Measurements from ENCODE around the gene PGR.

Gene PGR

DNA sequence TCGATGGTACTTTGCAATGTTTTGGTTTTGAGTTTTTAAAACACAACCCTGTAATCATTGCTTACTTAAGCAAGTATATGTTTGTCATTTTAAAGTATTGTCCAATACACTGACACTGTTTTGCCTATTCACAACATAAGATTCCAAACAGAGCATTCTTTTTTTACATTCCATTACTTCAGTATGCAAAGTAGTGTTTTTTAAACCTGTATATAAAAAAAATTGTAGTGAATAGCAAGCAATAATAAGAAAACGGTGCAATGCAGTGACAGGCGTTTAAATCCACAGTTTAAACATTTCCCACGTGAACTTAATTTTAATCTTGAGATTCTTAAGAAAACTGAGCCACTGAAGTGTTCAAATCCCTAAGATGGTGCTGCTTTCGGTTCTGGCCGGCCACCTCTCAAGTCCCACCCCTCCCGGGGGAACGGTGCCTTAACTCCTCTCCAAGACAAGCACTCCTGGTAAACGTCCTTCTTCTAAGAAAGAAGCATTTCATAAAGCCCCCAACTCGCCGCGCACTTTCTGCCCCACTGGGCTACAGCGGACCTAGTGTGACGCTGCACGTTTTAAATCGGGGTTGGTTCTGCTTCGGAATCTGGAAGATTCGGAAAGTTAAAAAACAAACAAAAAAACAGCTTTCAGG is 2.9 kb downstream of the PGR start:
- peak overlapping the region; percentile 53 for H2AFZ ChIP-seq (ENCODE audit: low read length, unreplicated experiment)
- peaks cover 93% of the 10 kb centered on the region for H3K27me3 ChIP-seq (ENCODE audit: insufficient read depth, low read length)

DNA sequence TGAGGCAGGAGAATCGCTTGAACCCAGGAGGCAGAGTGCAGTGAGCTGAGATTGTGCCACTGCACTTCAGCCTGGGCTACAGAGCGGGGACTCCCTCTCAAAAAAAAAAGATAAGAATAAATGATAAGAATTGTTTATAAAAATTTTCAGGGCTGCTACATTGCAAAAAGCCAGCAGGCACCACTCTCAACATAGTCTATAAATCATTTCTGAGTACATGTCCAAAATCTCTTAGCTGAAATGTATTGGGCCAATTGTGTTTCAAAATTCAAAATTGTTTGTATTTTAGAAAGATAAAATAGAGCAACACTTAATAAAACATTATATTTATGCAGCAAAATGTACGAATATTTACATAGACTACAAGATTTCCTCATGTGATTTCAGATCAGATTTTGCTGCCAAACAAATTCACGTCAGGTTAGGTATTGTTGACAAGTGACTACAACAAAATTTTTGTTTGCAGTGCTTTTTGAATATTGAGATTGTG is 13.9 kb downstream of the PGR start:
- no peaks in the 10 kb centered on the region for H3K4me1 ChIP-seq (ENCODE audit: control insufficient read depth, insufficient read depth, low read length, unreplicated experiment)
- H3K27me3 ChIP-seq (ENCODE audit: insufficient read depth, low read length): peaks cover 5% of the 10 kb centered on the region; the same call in 1 of the 2 replicates
- no peaks in the 10 kb centered on the region for H3K36me3 ChIP-seq (ENCODE audit: insufficient read depth, low read length)
- H2AFZ ChIP-seq (ENCODE audit: low read length, unreplicated experiment): no peak overlapping the region
- H3K4me3 ChIP-seq (ENCODE audit: low read depth, low read length): no peak overlapping the region
- H3K79me2 ChIP-seq (ENCODE audit: control insufficient read depth, insufficient read depth, low read length, unreplicated experiment): no peaks in the 10 kb centered on the region
- no peak overlapping the region for H3K27ac ChIP-seq (ENCODE audit: low read depth, low read length)

More for the DNA sequence above, 2.9 kb downstream of the PGR start:
- peak overlapping the region; percentile 77 for H3K4me3 ChIP-seq (ENCODE audit: low read depth, low read length)
- no peaks in the 10 kb centered on the region for H3K36me3 ChIP-seq (ENCODE audit: insufficient read depth, low read length)
- H3K79me2 ChIP-seq (ENCODE audit: control insufficient read depth, insufficient read depth, low read length, unreplicated experiment): no peaks in the 10 kb centered on the region
- H3K4me1 ChIP-seq (ENCODE audit: control insufficient read depth, insufficient read depth, low read length, unreplicated experiment): no peaks in the 10 kb centered on the region
- no peak overlapping the region for H3K27ac ChIP-seq (ENCODE audit: low read depth, low read length)

GRCh38 chr11:101113540-101113939 is 16.1 kb downstream of the PGR start:
- Histone ChIP-seq H3K79me2 (ENCODE audit: control insufficient read depth, insufficient read depth, low read length, unreplicated experiment) (no peaks in the 10 kb centered on the region), H3K4me3 (ENCODE audit: low read depth, low read length) (no peak overlapping the region), H3K27ac (ENCODE audit: low read depth, low read length) (no peak overlapping the region), H3K4me1 (ENCODE audit: control insufficient read depth, insufficient read depth, low read length, unreplicated experiment) (no peaks in the 10 kb centered on the region), H3K27me3 (ENCODE audit: insufficient read depth, low read length) (no peaks in the 10 kb centered on the region), H3K36me3 (ENCODE audit: insufficient read depth, low read length) (no peaks in the 10 kb centered on the region), H2AFZ (ENCODE audit: low read length, unreplicated experiment) (no peak overlapping the region)

DNA sequence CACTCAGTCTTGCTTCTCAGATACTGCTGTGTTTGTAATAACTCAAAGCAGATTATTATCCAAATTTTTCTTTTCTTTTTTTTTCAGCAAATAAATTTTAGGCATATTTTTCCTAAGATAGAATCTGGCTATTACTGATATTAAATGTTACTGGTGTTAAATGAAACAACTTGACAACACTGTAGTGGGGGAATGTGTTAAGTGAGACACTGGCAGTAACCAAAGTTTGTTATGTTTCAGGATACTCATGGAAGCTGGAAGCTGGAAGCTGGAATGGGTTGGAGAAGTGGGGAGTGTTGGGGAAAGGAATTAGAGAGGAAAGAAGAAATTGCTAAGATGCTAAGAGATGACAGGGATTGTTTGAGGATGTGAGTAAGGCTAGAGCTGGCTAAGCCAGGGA is 24.9 kb downstream of the PGR start:
- no peaks in the 10 kb centered on the region for H3K79me2 ChIP-seq (ENCODE audit: control insufficient read depth, insufficient read depth, low read length, unreplicated experiment)
- no peaks in the 10 kb centered on the region for H3K36me3 ChIP-seq (ENCODE audit: insufficient read depth, low read length)
- H3K27ac ChIP-seq (ENCODE audit: low read depth, low read length): no peak overlapping the region
- no peak overlapping the region for H3K4me3 ChIP-seq (ENCODE audit: low read depth, low read length)
- no peak overlapping the region for H2AFZ ChIP-seq (ENCODE audit: low read length, unreplicated experiment)
- no peaks in the 10 kb centered on the region for H3K27me3 ChIP-seq (ENCODE audit: insufficient read depth, low read length)
- no peaks in the 10 kb centered on the region for H3K4me1 ChIP-seq (ENCODE audit: control insufficient read depth, insufficient read depth, low read length, unreplicated experiment)

DNA sequence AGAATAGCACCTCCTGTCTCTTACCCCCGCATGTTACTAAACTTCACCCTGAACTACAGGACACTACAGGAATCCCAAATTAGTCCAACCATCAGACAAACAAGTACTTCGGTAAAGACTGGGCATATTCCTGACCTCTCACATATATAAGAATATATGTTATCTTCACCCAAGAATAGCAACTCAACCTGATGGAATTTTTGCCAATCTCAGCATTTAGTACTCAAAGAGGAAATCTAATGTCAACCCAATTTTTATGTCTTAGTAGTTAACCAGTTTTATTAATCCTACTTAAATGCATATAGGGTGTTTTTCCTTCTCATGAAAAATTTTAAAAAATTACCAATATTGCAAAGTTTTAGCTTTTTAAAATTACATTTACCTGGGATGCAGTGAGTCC is 26.2 kb downstream of the PGR start:
- no peak overlapping the region for H3K27ac ChIP-seq (ENCODE audit: low read depth, low read length)

DNA sequence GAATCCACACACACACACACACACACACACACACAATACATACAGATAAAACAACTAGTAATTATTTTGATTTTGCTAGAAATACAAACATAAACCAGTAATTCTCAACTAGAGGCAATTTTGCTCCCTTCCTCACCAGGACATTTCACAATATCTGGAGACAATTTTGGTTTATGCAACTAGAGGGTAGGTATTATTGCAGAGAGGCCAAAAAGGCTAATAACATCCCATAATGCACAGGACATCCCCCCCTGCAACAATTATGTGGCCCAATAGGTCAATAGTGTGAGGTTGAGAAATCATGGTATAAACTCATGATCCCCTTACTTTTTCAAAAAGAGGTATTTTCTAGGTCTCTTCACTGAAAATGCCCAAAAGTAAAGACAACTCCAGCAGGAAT is 29.0 kb downstream of the PGR start:
- Histone ChIP-seq H2AFZ (ENCODE audit: low read length, unreplicated experiment) (no peak overlapping the region), H3K4me3 (ENCODE audit: low read depth, low read length) (no peak overlapping the region), H3K79me2 (ENCODE audit: control insufficient read depth, insufficient read depth, low read length, unreplicated experiment) (no peaks in the 10 kb centered on the region), H3K36me3 (ENCODE audit: insufficient read depth, low read length) (no peaks in the 10 kb centered on the region), H3K27me3 (ENCODE audit: insufficient read depth, low read length) (no peaks in the 10 kb centered on the region), H3K27ac (ENCODE audit: low read depth, low read length) (no peak overlapping the region), H3K4me1 (ENCODE audit: control insufficient read depth, insufficient read depth, low read length, unreplicated experiment) (no peaks in the 10 kb centered on the region)

More for the DNA sequence above, 26.2 kb downstream of the PGR start:
- Histone ChIP-seq H3K4me1 (ENCODE audit: control insufficient read depth, insufficient read depth, low read length, unreplicated experiment) (no peaks in the 10 kb centered on the region), H3K79me2 (ENCODE audit: control insufficient read depth, insufficient read depth, low read length, unreplicated experiment) (no peaks in the 10 kb centered on the region), H3K36me3 (ENCODE audit: insufficient read depth, low read length) (no peaks in the 10 kb centered on the region), H2AFZ (ENCODE audit: low read length, unreplicated experiment) (no peak overlapping the region), H3K27me3 (ENCODE audit: insufficient read depth, low read length) (no peaks in the 10 kb centered on the region), H3K4me3 (ENCODE audit: low read depth, low read length) (no peak overlapping the region)

DNA sequence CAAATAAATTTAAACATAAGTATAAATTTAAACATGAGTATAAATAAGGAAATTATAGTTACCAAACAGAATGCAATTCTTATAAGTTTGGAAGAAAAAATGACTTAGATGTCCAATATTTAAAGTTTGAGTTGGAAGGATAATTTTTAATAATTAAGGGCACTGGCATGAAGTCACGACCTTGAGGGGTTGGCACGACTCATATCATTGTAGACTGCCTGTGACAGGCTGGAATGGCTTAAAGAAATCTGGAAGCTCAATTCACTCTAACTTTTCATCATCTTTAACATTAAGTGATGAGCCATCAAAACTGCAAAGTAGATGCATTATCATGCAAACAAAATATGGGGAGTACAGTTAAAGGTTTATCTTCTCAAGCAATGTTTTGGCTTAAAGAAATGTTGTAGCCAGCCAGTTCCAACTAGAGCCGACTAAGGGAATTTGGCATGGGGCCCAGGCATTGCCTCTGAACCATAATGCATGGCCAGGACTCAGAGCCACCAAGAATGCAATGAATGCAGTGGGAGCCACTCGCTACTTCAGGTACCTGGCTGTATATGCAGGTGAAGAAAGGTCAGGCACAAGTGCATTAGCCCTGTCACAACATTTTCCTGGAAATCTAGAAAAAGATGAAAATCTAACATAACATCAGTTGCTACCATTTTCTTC is 33.4 kb downstream of the PGR start:
- no peak overlapping the region for H3K4me3 ChIP-seq (ENCODE audit: low read depth, low read length)
- H3K4me1 ChIP-seq (ENCODE audit: control insufficient read depth, insufficient read depth, low read length, unreplicated experiment): no peaks in the 10 kb centered on the region
- H2AFZ ChIP-seq (ENCODE audit: low read length, unreplicated experiment): no peak overlapping the region
- no peaks in the 10 kb centered on the region for H3K27me3 ChIP-seq (ENCODE audit: insufficient read depth, low read length)
- H3K79me2 ChIP-seq (ENCODE audit: control insufficient read depth, insufficient read depth, low read length, unreplicated experiment): no peaks in the 10 kb centered on the region
- no peaks in the 10 kb centered on the region for H3K36me3 ChIP-seq (ENCODE audit: insufficient read depth, low read length)
- no peak overlapping the region for H3K27ac ChIP-seq (ENCODE audit: low read depth, low read length)

DNA sequence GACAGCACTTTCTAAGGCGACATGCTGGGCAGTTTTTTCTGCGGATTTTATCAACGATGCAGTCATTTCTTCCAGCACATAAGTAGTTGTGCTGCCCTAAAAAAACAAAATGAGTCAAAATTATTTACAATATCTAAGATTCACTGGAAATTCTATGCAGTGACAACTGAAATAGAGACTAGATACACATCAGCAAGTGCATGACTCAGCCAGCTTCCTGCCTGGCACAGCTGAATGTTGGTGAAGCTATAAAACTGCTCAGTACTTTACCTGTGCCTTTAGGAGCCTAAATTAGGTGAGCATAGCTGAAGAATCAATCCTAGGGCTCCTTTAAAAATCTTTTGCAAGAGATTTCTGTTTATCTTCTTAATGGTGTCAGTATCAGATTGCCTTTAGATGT is 37.8 kb downstream of the PGR start:
- Histone ChIP-seq H3K27me3 (ENCODE audit: insufficient read depth, low read length) (no peaks in the 10 kb centered on the region), H3K36me3 (ENCODE audit: insufficient read depth, low read length) (no peaks in the 10 kb centered on the region), H3K4me3 (ENCODE audit: low read depth, low read length) (no peak overlapping the region), H2AFZ (ENCODE audit: low read length, unreplicated experiment) (no peak overlapping the region), H3K79me2 (ENCODE audit: control insufficient read depth, insufficient read depth, low read length, unreplicated experiment) (no peaks in the 10 kb centered on the region), H3K4me1 (ENCODE audit: control insufficient read depth, insufficient read depth, low read length, unreplicated experiment) (no peaks in the 10 kb centered on the region), H3K27ac (ENCODE audit: low read depth, low read length) (no peak overlapping the region)

- no peaks in the 10 kb centered on the region for H3K36me3 ChIP-seq (ENCODE audit: insufficient read depth, low read length)
- H3K27ac ChIP-seq (ENCODE audit: low read depth, low read length): no peak overlapping the region
- no peaks in the 10 kb centered on the region for H3K79me2 ChIP-seq (ENCODE audit: control insufficient read depth, insufficient read depth, low read length, unreplicated experiment)
- no peaks in the 10 kb centered on the region for H3K4me1 ChIP-seq (ENCODE audit: control insufficient read depth, insufficient read depth, low read length, unreplicated experiment)
- H3K4me3 ChIP-seq (ENCODE audit: low read depth, low read length): no peak overlapping the region
- no peak overlapping the region for H2AFZ ChIP-seq (ENCODE audit: low read length, unreplicated experiment)
- no peaks in the 10 kb centered on the region for H3K27me3 ChIP-seq (ENCODE audit: insufficient read depth, low read length)
Measured at GRCh38 chr11:101090679-101091270, 38.8 kb downstream of the PGR start.

DNA sequence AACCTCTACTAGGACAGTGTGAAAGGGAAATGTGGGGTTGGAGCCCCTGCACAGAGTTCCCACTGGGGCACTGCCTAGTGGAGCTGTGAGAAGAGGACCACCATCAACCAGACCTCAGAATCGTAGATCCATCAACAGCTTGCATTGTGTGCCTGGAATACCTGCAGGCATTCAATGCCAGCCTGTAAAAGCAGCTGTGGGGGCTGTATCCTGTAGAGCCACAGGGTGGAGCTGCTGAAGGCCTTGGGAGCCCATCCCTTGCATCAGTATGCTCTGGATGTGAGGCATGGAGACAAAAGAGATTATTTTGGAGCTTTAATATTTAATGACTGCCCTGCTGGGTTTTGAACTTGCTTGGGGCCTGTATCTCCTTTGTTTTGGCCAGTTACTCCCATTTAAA is 46.3 kb downstream of the PGR start:
- Histone ChIP-seq H3K27me3 (ENCODE audit: insufficient read depth, low read length) (no peaks in the 10 kb centered on the region), H3K79me2 (ENCODE audit: control insufficient read depth, insufficient read depth, low read length, unreplicated experiment) (no peaks in the 10 kb centered on the region), H3K36me3 (ENCODE audit: insufficient read depth, low read length) (no peaks in the 10 kb centered on the region), H2AFZ (ENCODE audit: low read length, unreplicated experiment) (no peak overlapping the region), H3K4me3 (ENCODE audit: low read depth, low read length) (no peak overlapping the region), H3K4me1 (ENCODE audit: control insufficient read depth, insufficient read depth, low read length, unreplicated experiment) (no peaks in the 10 kb centered on the region), H3K27ac (ENCODE audit: low read depth, low read length) (no peak overlapping the region)

GRCh38 chr11:101082813-101083212 is 46.8 kb downstream of the PGR start:
- no peaks in the 10 kb centered on the region for H3K4me1 ChIP-seq (ENCODE audit: control insufficient read depth, insufficient read depth, low read length, unreplicated experiment)
- no peak overlapping the region for H2AFZ ChIP-seq (ENCODE audit: low read length, unreplicated experiment)
- no peak overlapping the region for H3K4me3 ChIP-seq (ENCODE audit: low read depth, low read length)
- H3K27me3 ChIP-seq (ENCODE audit: insufficient read depth, low read length): no peaks in the 10 kb centered on the region
- H3K36me3 ChIP-seq (ENCODE audit: insufficient read depth, low read length): no peaks in the 10 kb centered on the region
- no peak overlapping the region for H3K27ac ChIP-seq (ENCODE audit: low read depth, low read length)
- H3K79me2 ChIP-seq (ENCODE audit: control insufficient read depth, insufficient read depth, low read length, unreplicated experiment): no peaks in the 10 kb centered on the region

Data from ACC112 (cell line).